NCI-H446 (cell line): Measurements from ENCODE around the gene KDM5B.

Experiments
- DNase-seq, 2 experiments: peaks; one replicate each; lab custom pipeline; 2025; lab: John Stamatoyannopoulos, UW

KDM5B gene

GRCh38 chr1:202711949-202712635 is 96.1 kb downstream of the KDM5B start:
- no peak for DNase-seq

GRCh38 chr1:202710070-202711045 is 97.9 kb downstream of the KDM5B start, which contains the start of gene SYT2:
Gene SYT2 (minus strand): TSS chr1:202710454. CDS start chr1:202605772, 104,682 bp downstream.
- peak; percentile 18 to 80 for DNase-seq

GRCh38 chr1:202709276-202710041 is 98.8 kb downstream of the KDM5B start:
- DNase-seq, result no peak

GRCh38 chr1:202708456-202709275 is 99.6 kb downstream of the KDM5B start:
- DNase-seq, result no peak

GRCh38 chr1:202706851-202707250 is 101.4 kb downstream of the KDM5B start:
- no peak for DNase-seq

- DNase-seq, result no peak
Measured at GRCh38 chr1:202704601-202705000, 103.6 kb downstream of the KDM5B start.

- DNase-seq, result no peak
Measured at GRCh38 chr1:202703191-202703590, 105.0 kb downstream of the KDM5B start.

- no peak for DNase-seq
Measured at GRCh38 chr1:202702088-202702487, 106.1 kb downstream of the KDM5B start.

- DNase-seq, result no peak
Measured at GRCh38 chr1:202701200-202701599, 107.0 kb downstream of the KDM5B start.

GRCh38 chr1:202700061-202700460 is 108.2 kb downstream of the KDM5B start:
- no peak for DNase-seq

GRCh38 chr1:202698276-202698675 is 109.9 kb downstream of the KDM5B start:
- no peak for DNase-seq

- DNase-seq, result peak in 1 of 2 experiments; percentile 72
Measured at GRCh38 chr1:202697038-202697437, 111.2 kb downstream of the KDM5B start.

- no peak for DNase-seq
Measured at GRCh38 chr1:202694314-202694713, 113.9 kb downstream of the KDM5B start.

GRCh38 chr1:202692959-202693555 is 115.2 kb downstream of the KDM5B start:
- DNase-seq, result peak; percentile 21 to 43

- peak in 1 of 2 experiments; percentile 53 for DNase-seq
Measured at GRCh38 chr1:202691816-202692215, 116.4 kb downstream of the KDM5B start.

GRCh38 chr1:202689493-202690342 is 118.5 kb downstream of the KDM5B start:
- no peak for DNase-seq

- no peak for DNase-seq
Measured at GRCh38 chr1:202689082-202689481, 119.1 kb downstream of the KDM5B start.

- DNase-seq, result no peak
Measured at GRCh38 chr1:202688401-202688800, 119.8 kb downstream of the KDM5B start.

GRCh38 chr1:202687798-202688197 is 120.4 kb downstream of the KDM5B start:
- no peak for DNase-seq

GRCh38 chr1:202687370-202687769 is 120.9 kb downstream of the KDM5B start:
- no peak for DNase-seq
